HCT116 (cell line): ENCODE results near the gene SLC41A3. TPM values are rescaled to one million over a fixed set of nuclear protein-coding genes. Genes with fewer than 3 reads are reported as not detected.

Source experiments
- ATAC-seq: fragments of 200-7000 bp; cut with Tn5 transposase; 2 replicates; pipeline ENCODE4 v1.9.1; 2020; ENCODE audit warnings: mild to moderate bottlenecking, moderate library complexity
- BruUV-seq: library from RNA; stranded (reverse); fragments of 400-500 nt; replicated peaks from 2 replicates; lab custom pipeline; 2021; lab: Mats Ljungman, UMichigan
- CTCF ChIA-PET: fragments of 300-600 bp; sonication (Branson Sonifier 250); formaldehyde crosslinking; loops from one replicate; lab custom pipeline; 2021; ENCODE audit warnings: antibody characterized with exemption; lab: Charles Lee
- POLR2A ChIA-PET: fragments of 300-600, 350-600 bp; sonication (Branson Sonifier 250); formaldehyde crosslinking; loops from one replicate; lab custom pipeline; 2021; ENCODE audit warnings: antibody characterized with exemption; lab: Charles Lee
- RAD21 ChIA-PET, 2 experiments: fragments of 300-600 bp; sonication (Branson Sonifier 250); formaldehyde crosslinking; loops; one replicate each; lab custom pipeline; 2023; ENCODE audit warnings: low total read pairs in 2 of 2; ENCODE audit not compliant: uncharacterized antibody in 2 of 2, unreplicated experiment in 2 of 2, low non-redundant PET in 1 of 2; lab: Charles Lee
- DNase-seq: peaks from one replicate; pipeline ENCODE4 v3.0.0-alpha.2; 2010; ENCODE audit warnings: low read depth, low spot score
- H2AFZ ChIP-seq: fragments of 200-600 bp; shearing (Covaris generic), sonication (generic); 2 replicates; pipeline ENCODE4 v1.6.1; 2017; ENCODE audit warnings: low read depth, mixed run types, mixed read lengths, antibody characterized with exemption, low read length; ENCODE audit not compliant: poor library complexity, severe bottlenecking
- H3K27ac ChIP-seq: 2 replicates; pipeline ENCODE4 v1.5.1; 2012; ENCODE audit warnings: low read depth, low read length
- H3K27me3 ChIP-seq: fragments of 200-600 bp; sonication (generic); 2 replicates; pipeline ENCODE4 v1.6.1; 2016; ENCODE audit warnings: mixed run types, low read length, mixed read lengths; ENCODE audit not compliant: insufficient read depth
- H3K36me3 ChIP-seq, 2 experiments: fragments of 200-500 bp in 1 of 2; fragments of 200-600 bp in 1 of 2; sonication (Bioruptor generic) in 1 of 2; sonication (generic) in 1 of 2; 2 replicates each; pipeline versions ENCODE4 v1.5.1 to v1.6.1; 2014 to 2016; ENCODE audit warnings: low read length in 2 of 2, inconsistent platforms in 1 of 2, mixed read lengths in 1 of 2, mixed run types in 1 of 2; ENCODE audit not compliant: insufficient read depth in 2 of 2, control insufficient read depth in 1 of 2
- H3K4me1 ChIP-seq, 2 experiments: fragments of 200-600 bp in 1 of 2; sonication (generic) in 1 of 2; 2 replicates each; pipeline versions ENCODE4 v1.5.1 to v1.6.1; 2012 to 2017; ENCODE audit warnings: low read length in 2 of 2, inconsistent platforms in 1 of 2, mild to moderate bottlenecking in 1 of 2, mixed read lengths in 1 of 2, mixed run types in 1 of 2, moderate library complexity in 1 of 2; ENCODE audit not compliant: insufficient read depth in 2 of 2, control insufficient read depth in 1 of 2
- H3K4me2 ChIP-seq: fragments of 200-600 bp; sonication (generic); 2 replicates; pipeline ENCODE4 v1.6.1; 2017; ENCODE audit warnings: mixed run types, low read length, mixed read lengths
- H3K4me3 ChIP-seq, 2 experiments: fragments of 200-600 bp in 1 of 2; sonication (generic) in 1 of 2; replicated peaks in 1 of 2; 2 replicates each; pipeline ENCODE4 v1.5.1; 2011 to 2016; ENCODE audit warnings: low read length in 2 of 2, control low read depth in 1 of 2, low read depth in 1 of 2, mild to moderate bottlenecking in 1 of 2, mixed read lengths in 1 of 2, mixed run types in 1 of 2
- H3K79me2 ChIP-seq: fragments of 200-600 bp; sonication (generic); 2 replicates; pipeline ENCODE4 v1.6.1; 2017; ENCODE audit warnings: mild to moderate bottlenecking, mixed run types, low read length, moderate library complexity, mixed read lengths; ENCODE audit not compliant: insufficient read depth
- H3K9ac ChIP-seq: fragments of 200-600 bp; sonication (generic); 2 replicates; pipeline ENCODE4 v1.6.1; 2016; ENCODE audit warnings: low read length, mixed read lengths
- H3K9me2 ChIP-seq: fragments of 200-600 bp; sonication (generic), shearing (Covaris generic); 2 replicates; pipeline ENCODE4 v1.6.1; 2017; ENCODE audit warnings: mixed run types, mild to moderate bottlenecking, moderate library complexity; ENCODE audit not compliant: insufficient read depth
- H3K9me3 ChIP-seq, 2 experiments: fragments of 200-500 bp in 1 of 2; fragments of 200-600 bp in 1 of 2; sonication (Bioruptor generic) in 1 of 2; sonication (generic) in 1 of 2; 2 replicates each; pipeline ENCODE4 v1.6.1; 2014 to 2017; ENCODE audit warnings: low read length in 2 of 2, mixed read lengths in 2 of 2, inconsistent platforms in 1 of 2, low read depth in 1 of 2, mild to moderate bottlenecking in 1 of 2, mixed run types in 1 of 2, moderate library complexity in 1 of 2; ENCODE audit not compliant: control insufficient read depth in 1 of 2, insufficient read depth in 1 of 2
- H4K20me1 ChIP-seq: fragments of 200-600 bp; sonication (generic), shearing (Covaris generic); 2 replicates; pipeline ENCODE4 v1.6.1; 2017; ENCODE audit warnings: mixed run types, mild to moderate bottlenecking, moderate library complexity; ENCODE audit not compliant: insufficient read depth
- ATF3 ChIP-seq: IDR thresholded peaks from 2 replicates; pipeline ENCODE4 v1.6.1; 2012
- EGR1 ChIP-seq: IDR thresholded peaks from 2 replicates; pipeline ENCODE4 v1.6.1; 2012; ENCODE audit warnings: low read depth
- ELF1 ChIP-seq: IDR thresholded peaks from 2 replicates; pipeline ENCODE4 v1.6.1; 2012; ENCODE audit warnings: low read depth, borderline replicate concordance
- EZH2 ChIP-seq: fragments of 200-600 bp; sonication (generic); IDR thresholded peaks from 2 replicates; pipeline ENCODE4 v1.6.1; 2017; ENCODE audit warnings: antibody characterized with exemption, mixed run types
- EZH2phosphoT487 ChIP-seq: fragments of 200-600 bp; IDR thresholded peaks from 2 replicates; pipeline ENCODE4 v1.6.1; 2018; ENCODE audit warnings: antibody characterized with exemption, borderline replicate concordance
- FOSL1 ChIP-seq: IDR thresholded peaks from 2 replicates; pipeline ENCODE4 v1.6.1; 2012; ENCODE audit warnings: low read depth
- JUND ChIP-seq: IDR thresholded peaks from 2 replicates; pipeline ENCODE4 v1.6.1; 2012
- MAX ChIP-seq: IDR thresholded peaks from 2 replicates; pipeline ENCODE4 v1.6.1; 2012
- POLR2A ChIP-seq: IDR thresholded peaks from 2 replicates; pipeline ENCODE4 v1.7.0; 2011; ENCODE audit warnings: borderline replicate concordance; ENCODE audit not compliant: insufficient read depth, insufficient read length; ENCODE audit errors: extremely low read depth
- SIN3A ChIP-seq: IDR thresholded peaks from 2 replicates; pipeline ENCODE4 v1.6.1; 2012; ENCODE audit warnings: low read depth
- SP1 ChIP-seq: IDR thresholded peaks from 2 replicates; pipeline ENCODE4 v1.6.1; 2012; ENCODE audit warnings: low read depth
- SRF ChIP-seq: IDR thresholded peaks from 2 replicates; pipeline ENCODE4 v1.6.1; 2012; ENCODE audit warnings: low read depth
- TCF7L2 ChIP-seq: IDR thresholded peaks from 2 replicates; pipeline ENCODE4 v1.7.0; 2011; ENCODE audit warnings: borderline replicate concordance, inconsistent platforms; ENCODE audit not compliant: insufficient read depth, insufficient read length; ENCODE audit errors: extremely low read depth
- YY1 ChIP-seq: IDR thresholded peaks from 2 replicates; pipeline ENCODE4 v1.6.1; 2011; ENCODE audit warnings: low read length, low read depth, moderate library complexity, mild to moderate bottlenecking; ENCODE audit not compliant: insufficient replicate concordance; ENCODE audit errors: extremely low read depth
- ZBTB33 ChIP-seq: IDR thresholded peaks from 2 replicates; pipeline ENCODE4 v1.6.1; 2011; ENCODE audit warnings: mild to moderate bottlenecking, low read length, moderate library complexity; ENCODE audit not compliant: insufficient replicate concordance; ENCODE audit errors: extremely low read depth
- ZFX ChIP-seq: fragments of 450-650 bp; IDR thresholded peaks from 2 replicates; pipeline ENCODE4 v1.6.1; 2017
- ZNF274 ChIP-seq: fragments of 200-500 bp; sonication (Bioruptor generic); IDR thresholded peaks from 2 replicates; pipeline ENCODE4 v1.6.1; 2014; ENCODE audit warnings: mild to moderate bottlenecking, low read depth, low read length, inconsistent platforms
- intact Hi-C: fragments of 100-400 bp; cut with micrococcal nuclease; formaldehyde crosslinking; loops from 2 replicates; pipeline ENCODE4 v1.10.0; 2022
- total RNA-seq: library from RNA; stranded (reverse); gene quantifications from one replicate; pipeline ENCODE4 v1.2.1, GENCODE V29; 2021; ENCODE audit not compliant: unreplicated experiment

Gene SLC41A3
- total RNA-seq, 1 experiment from 2014 or later: 45.9 TPM

- intact Hi-C loops: no loop called here
- Histone ChIP-seq H3K4me3 (no peak overlapping the region), H3K27me3 (no peaks in the 10 kb centered on the region), H3K4me2 (no peak overlapping the region), H3K27ac (no peak overlapping the region), H3K4me1 (no peaks in the 10 kb centered on the region), H3K9me3 (no peaks in the 10 kb centered on the region), H4K20me1 (no peaks in the 10 kb centered on the region), H3K9ac (no peak overlapping the region), H2AFZ (no peak overlapping the region), H3K9me2 (no peaks in the 10 kb centered on the region), H3K79me2 (no peaks in the 10 kb centered on the region), H3K36me3 (no peaks in the 10 kb centered on the region)
- ChIA-PET POLR2A (no interaction called here), CTCF (no interaction called here), RAD21 (no interaction called here)
- no peak for TF ChIP-seq MAX
- TF ChIP-seq EZH2phosphoT487: no peak
- TF ChIP-seq SRF: no peak
- no peak for TF ChIP-seq ZFX
- no peak for TF ChIP-seq SP1
- TF ChIP-seq ZBTB33: no peak
- TF ChIP-seq EZH2: no peak
- no peak for TF ChIP-seq EGR1
- no peak for TF ChIP-seq ELF1
- TF ChIP-seq YY1: no peak
- no peak for TF ChIP-seq ZNF274
- TF ChIP-seq JUND: no peak
- no peak for TF ChIP-seq POLR2A
- no peak for TF ChIP-seq SIN3A
- TF ChIP-seq TCF7L2: no peak
- TF ChIP-seq FOSL1: no peak
- no peak for TF ChIP-seq ATF3
- ATAC-seq (no peak), DNase-seq (no peak)
- BruUV-seq: no TSS peak
Observed at GRCh38 chr3:126063358-126063965, 20.5 kb downstream of the SLC41A3 start.
